K562 (cell line): ENCODE data around the gene HMGB3. TPM values are rescaled to one million over a fixed set of nuclear protein-coding genes. Genes with fewer than 3 reads are reported as not detected.

Experiments
- ATAC-seq: fragments of 200-7000 bp; cut with Tn5 transposase; 3 replicates; pipeline ENCODE4 v1.9.1; 2020; ENCODE audit warnings: moderate library complexity
- BruUV-seq: library from RNA; stranded (reverse); fragments of 400-500 nt; replicated peaks from 2 replicates; lab custom pipeline; 2021; lab: Mats Ljungman, UMichigan
- CTCF ChIA-PET: fragments of 300-600 bp; formaldehyde crosslinking; extraction: SDS; loops from one replicate; lab custom pipeline; 2021; ENCODE audit warnings: low intra/inter-chr PET ratio; lab: Yijun Ruan, JAX
- POLR2A ChIA-PET: fragments of 300-600, 350-650 bp; sonication (Branson Sonifier 250); formaldehyde crosslinking; extraction: SDS; loops from one replicate; lab custom pipeline; 2021; ENCODE audit warnings: antibody characterized with exemption, inconsistent platforms; lab: Yijun Ruan, JAX
- DNase-seq, 4 experiments: peaks; one replicate each; pipeline versions ENCODE4 v3.0.0 to v3.0.0-alpha.2; 2011 to 2018; ENCODE audit warnings: low spot score in 3 of 4, mixed read lengths in 3 of 4; ENCODE audit errors: extremely low read depth in 1 of 4
- FAIRE-seq: peaks from 2 replicates; lab custom pipeline; 2011; peaks lifted over from hg19 to GRCh38; lab: Jason Lieb, UNC
- H2AFZ ChIP-seq: 2 replicates; pipeline ENCODE4 v1.6.0; 2011; ENCODE audit warnings: low read depth, low read length, control low read depth, inconsistent platforms
- H3K27ac ChIP-seq: fragments of 200-600 bp; 3 replicates; pipeline ENCODE4 v1.8.0; 2011; ENCODE audit warnings: low read depth, mild to moderate bottlenecking, control low read depth, inconsistent platforms, low read length, moderate library complexity, mixed read lengths; ENCODE audit errors: extremely low read depth
- H3K27me3 ChIP-seq, 2 experiments: fragments of 300-600 bp in 1 of 2; 2 replicates in 1 of 2; 3 replicates in 1 of 2; pipeline versions ENCODE4 v1.6.0 to v1.8.0; 2011; ENCODE audit warnings: inconsistent platforms in 2 of 2, low read length in 2 of 2, mild to moderate bottlenecking in 1 of 2, mixed read lengths in 1 of 2, moderate library complexity in 1 of 2; ENCODE audit not compliant: control insufficient read depth in 2 of 2, insufficient read depth in 2 of 2
- H3K36me3 ChIP-seq: fragments of 300-600 bp; 3 replicates; pipeline ENCODE4 v1.8.0; 2011; ENCODE audit warnings: mild to moderate bottlenecking, low read length, inconsistent platforms; ENCODE audit not compliant: control insufficient read depth, insufficient read depth
- H3K4me1 ChIP-seq, 2 experiments: fragments of 200-600 bp in 1 of 2; replicated peaks in 1 of 2; 2 replicates in 1 of 2; 3 replicates in 1 of 2; pipeline versions ENCODE4 v1.5.1 to v1.8.0; 2011; ENCODE audit warnings: inconsistent platforms in 2 of 2, low read length in 2 of 2, mild to moderate bottlenecking in 1 of 2, mixed read lengths in 1 of 2, moderate library complexity in 1 of 2; ENCODE audit not compliant: control insufficient read depth in 2 of 2, insufficient read depth in 2 of 2
- H3K4me2 ChIP-seq: 2 replicates; pipeline ENCODE4 v1.6.1; 2011; ENCODE audit warnings: low read length, control low read depth, inconsistent platforms, mixed read lengths; ENCODE audit not compliant: insufficient read depth
- H3K4me3 ChIP-seq: fragments of 200-600 bp; sonication (generic), shearing (Covaris generic); 2 replicates; pipeline ENCODE4 v1.5.1; 2016; ENCODE audit warnings: control low read depth, inconsistent platforms
- H3K79me2 ChIP-seq: fragments of 200-600 bp; 3 replicates; pipeline ENCODE4 v1.8.0; 2011; ENCODE audit warnings: low read length, inconsistent platforms; ENCODE audit not compliant: control insufficient read depth, insufficient read depth
- H3K9ac ChIP-seq, 2 experiments: 2 replicates each; pipeline versions ENCODE4 v1.6.0 to v1.6.1; 2011; ENCODE audit warnings: low read depth in 2 of 2, low read length in 2 of 2, control low read depth in 1 of 2, inconsistent platforms in 1 of 2, mild to moderate bottlenecking in 1 of 2, mixed read lengths in 1 of 2; ENCODE audit not compliant: insufficient read depth in 1 of 2
- H3K9me1 ChIP-seq: one replicate; pipeline ENCODE4 v1.6.0; 2011; ENCODE audit warnings: inconsistent platforms, mild to moderate bottlenecking, low read length, moderate library complexity; ENCODE audit not compliant: control insufficient read depth, insufficient read depth
- H3K9me3 ChIP-seq: replicated peaks from 2 replicates; pipeline ENCODE4 v1.5.1; 2011; ENCODE audit warnings: low read depth, low read length, inconsistent platforms; ENCODE audit not compliant: control insufficient read depth, insufficient read depth
- H4K20me1 ChIP-seq: replicated peaks from 2 replicates; pipeline ENCODE4 v1.6.1; 2011; ENCODE audit warnings: low read length, inconsistent platforms, mixed read lengths; ENCODE audit not compliant: control insufficient read depth, insufficient read depth
- ADNP ChIP-seq: fragments of 200-800 bp; sonication (Bioruptor generic); IDR thresholded peaks from 2 replicates; pipeline ENCODE4 v1.6.1; 2016; ENCODE audit warnings: missing genetic modification characterization, missing compliant biosample characterization
- JUND ChIP-seq, 2 experiments: IDR thresholded peaks; 2 replicates in 1 of 2; 3 replicates in 1 of 2; pipeline ENCODE4 v1.6.1; 2011; ENCODE audit warnings: borderline replicate concordance in 2 of 2, low read depth in 2 of 2, low read length in 2 of 2, improper control_type of control experiment in 1 of 2, missing biosample characterization in 1 of 2, missing genetic modification characterization in 1 of 2, missing genetic modification reagents in 1 of 2
- MLX ChIP-seq, 2 experiments: fragments of 450-650 bp in 1 of 2; sonication (generic) in 1 of 2; formaldehyde crosslinking; conservative IDR thresholded peaks; 2 replicates each; pipeline versions ENCODE4 v1.4.0 to v1.8.1; 2020 to 2022; ENCODE audit warnings: mild to moderate bottlenecking in 1 of 2, missing genetic modification reagents in 1 of 2
- PRDM10 ChIP-seq: fragments of 450-650 bp; IDR thresholded peaks from 2 replicates; pipeline ENCODE4 v1.6.1; 2018; ENCODE audit not compliant: partially characterized antibody
- SRSF1 ChIP-seq: fragments of 200-400 bp; formaldehyde crosslinking; IDR thresholded peaks from 2 replicates; pipeline ENCODE4 v1.6.1; 2017; ENCODE audit warnings: mild to moderate bottlenecking, low read depth, low read length, moderate library complexity
- ZFP30 ChIP-seq: fragments of 250-450 bp; sonication (Bioruptor Pico); IDR thresholded peaks from 2 replicates; pipeline ENCODE4 v1.8.0; 2022; ENCODE audit warnings: moderate library complexity, mild to moderate bottlenecking, inconsistent platforms, borderline replicate concordance
- ZNF76 ChIP-seq: fragments of 250-450 bp; sonication (Bioruptor Pico); IDR thresholded peaks from 2 replicates; pipeline ENCODE4 v1.4.0; 2020; ENCODE audit warnings: mild to moderate bottlenecking, moderate library complexity, borderline replicate concordance
- WGBS: fragments of 100-300 bp; shearing (Covaris generic); methylation state at CpG from one replicate; pipeline ENCODE4 v1.1.6; 2016; ENCODE audit warnings: low coverage, mixed read lengths; ENCODE audit not compliant: insufficient coverage; ENCODE audit errors: missing lambda C conversion rate; 5-methylcytosine and 5-hydroxymethylcytosine counted together
- in situ Hi-C: fragments of 300-500 bp; cut with MboI; formaldehyde crosslinking; loops from 4 replicates; pipeline ENCODE4 v1.15.0; 2018; ENCODE audit warnings: inconsistent platforms, mixed read lengths
- intact Hi-C: fragments of 100-400 bp; cut with micrococcal nuclease; formaldehyde crosslinking; loops from 2 replicates; pipeline ENCODE4 v1.14.2; 2022
- polyA plus RNA-seq, 8 experiments: library from polyadenylated mRNA; depleted of rRNA in 4 of 8; stranded (reverse) in 5 of 8; unstranded in 3 of 8; fragments of >200 nt; fragmentation: Nextera tagmentation in 2 of 8; fragmentation: Illumina TruSeq in 1 of 8; extraction: Ambion mirVana in 2 of 8; extraction: Trizol in 1 of 8; gene quantifications; 2 replicates each; pipeline versions ENCODE4 v1.2.1 to v1.2.3, GENCODE V29; 2011 to 2014; ENCODE audit warnings: inconsistent platforms in 1 of 8, missing spikeins in 1 of 8
- total RNA-seq, 7 experiments: library from RNA; depleted of rRNA in 6 of 7; stranded (reverse); fragments of >200 nt in 6 of 7; fragmentation: Illumina TruSeq in 2 of 7; extraction: Trizol in 2 of 7; gene quantifications; 2 replicates each; pipeline versions ENCODE4 v1.2.1 to v1.2.3, GENCODE V29; 2011 to 2021; ENCODE audit warnings: low replicate concordance in 1 of 7

Gene HMGB3
- total and polyA plus RNA-seq, 9 of the 15 experiments (the other 6 are each of a cell fraction or from before 2014, with no cell fraction given), result 36.7 to 168 (median 117) TPM

- Histone ChIP-seq H3K4me2 (no peak overlapping the region), H3K9me1 (no peaks in the 10 kb centered on the region), H3K9me3 (no peaks in the 10 kb centered on the region), H2AFZ (no peak overlapping the region), H3K4me1 (peaks cover 9 to 17% of the 10 kb centered on the region in 2 experiments; a peak in 3 of 5 replicates), H3K27me3 (no peaks in the 10 kb centered on the region), H3K36me3 (no peaks in the 10 kb centered on the region), H3K27ac (no peak overlapping the region), H3K9ac (no peak overlapping the region), H3K4me3 (no peak overlapping the region), H3K79me2 (no peaks in the 10 kb centered on the region), H4K20me1 (no peaks in the 10 kb centered on the region)
- TF ChIP-seq MLX (CRISPR knock-in tag; conservative IDR thresholded peaks at IDR 0.05) (no peak), JUND (IDR thresholded peaks at IDR 0.05; ENCODE audit: borderline replicate concordance, low read depth, low read length) (no peak), JUND (tag; IDR thresholded peaks at IDR 0.05; ENCODE audit: borderline replicate concordance, low read depth, low read length) (no peak), ZFP30 (no peak), PRDM10 (no peak), ADNP (tag) (no peak), SRSF1 (no peak), ZNF76 (CRISPR knock-in tag) (no peak)
- in situ Hi-C loops (no loop called here), intact Hi-C loops (no loop called here)
- FAIRE-seq (no peak), ATAC-seq (no peak), DNase-seq (no peak)
- WGBS, result 13% methylated on average over 5 of the region's 6 CpGs
- ChIA-PET CTCF (no interaction called here), POLR2A (interaction anchor here (1.2 kb wide), 1 partner anchor 14 kb away, joined by 3 read pairs; no protein-coding TSS in a partner anchor)
- no TSS peak for BruUV-seq
Observed at GRCh38 chrX:150936556-150936955, 46.6 kb upstream of the HMGB3 start.
